GM12891 (cell line): ENCODE measurements around the gene TTLL7.

ENCODE experiments used
- POLR2A ChIP-seq: IDR thresholded peaks from 2 replicates; pipeline ENCODE4 v1.6.1; 2011; ENCODE audit warnings: low read depth, low read length, control low read depth
- POLR2AphosphoS5 ChIP-seq: IDR thresholded peaks from 2 replicates; pipeline ENCODE4 v1.6.1; 2011; ENCODE audit warnings: low read depth, low read length, control low read depth
- POU2F2 ChIP-seq: IDR thresholded peaks from 2 replicates; pipeline ENCODE4 v1.6.1; 2011; ENCODE audit warnings: low read depth, mild to moderate bottlenecking, control low read depth, low read length, moderate library complexity
- TAF1 ChIP-seq: IDR thresholded peaks from 2 replicates; pipeline ENCODE4 v1.6.1; 2011; ENCODE audit warnings: low read depth, low read length, control low read depth

DNA sequence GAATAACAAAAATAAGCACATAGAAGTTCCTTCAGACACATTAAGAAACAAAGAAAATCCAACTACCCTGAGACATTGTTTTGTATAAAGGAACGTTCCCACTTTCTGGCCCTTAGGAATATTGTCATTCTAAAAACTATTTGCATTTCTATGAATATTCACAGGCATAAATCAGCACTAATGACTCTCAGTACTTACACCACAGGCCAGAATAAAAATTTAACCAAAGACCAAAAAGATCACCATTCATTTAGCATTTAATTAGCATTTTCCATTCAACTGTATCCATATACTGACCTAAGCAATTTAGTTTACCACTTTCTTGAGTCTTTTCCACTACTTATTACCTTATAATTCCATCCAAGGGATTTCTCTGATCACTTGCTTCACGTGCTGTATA, 75.4 kb downstream of the TTLL7 start:
- TF ChIP-seq POLR2AphosphoS5 = no peak
- TF ChIP-seq TAF1 = no peak
- TF ChIP-seq POU2F2 = no peak
- no peak for TF ChIP-seq POLR2A
